ENCODE results near the gene BAZ2B.

Gene BAZ2B, protein sequence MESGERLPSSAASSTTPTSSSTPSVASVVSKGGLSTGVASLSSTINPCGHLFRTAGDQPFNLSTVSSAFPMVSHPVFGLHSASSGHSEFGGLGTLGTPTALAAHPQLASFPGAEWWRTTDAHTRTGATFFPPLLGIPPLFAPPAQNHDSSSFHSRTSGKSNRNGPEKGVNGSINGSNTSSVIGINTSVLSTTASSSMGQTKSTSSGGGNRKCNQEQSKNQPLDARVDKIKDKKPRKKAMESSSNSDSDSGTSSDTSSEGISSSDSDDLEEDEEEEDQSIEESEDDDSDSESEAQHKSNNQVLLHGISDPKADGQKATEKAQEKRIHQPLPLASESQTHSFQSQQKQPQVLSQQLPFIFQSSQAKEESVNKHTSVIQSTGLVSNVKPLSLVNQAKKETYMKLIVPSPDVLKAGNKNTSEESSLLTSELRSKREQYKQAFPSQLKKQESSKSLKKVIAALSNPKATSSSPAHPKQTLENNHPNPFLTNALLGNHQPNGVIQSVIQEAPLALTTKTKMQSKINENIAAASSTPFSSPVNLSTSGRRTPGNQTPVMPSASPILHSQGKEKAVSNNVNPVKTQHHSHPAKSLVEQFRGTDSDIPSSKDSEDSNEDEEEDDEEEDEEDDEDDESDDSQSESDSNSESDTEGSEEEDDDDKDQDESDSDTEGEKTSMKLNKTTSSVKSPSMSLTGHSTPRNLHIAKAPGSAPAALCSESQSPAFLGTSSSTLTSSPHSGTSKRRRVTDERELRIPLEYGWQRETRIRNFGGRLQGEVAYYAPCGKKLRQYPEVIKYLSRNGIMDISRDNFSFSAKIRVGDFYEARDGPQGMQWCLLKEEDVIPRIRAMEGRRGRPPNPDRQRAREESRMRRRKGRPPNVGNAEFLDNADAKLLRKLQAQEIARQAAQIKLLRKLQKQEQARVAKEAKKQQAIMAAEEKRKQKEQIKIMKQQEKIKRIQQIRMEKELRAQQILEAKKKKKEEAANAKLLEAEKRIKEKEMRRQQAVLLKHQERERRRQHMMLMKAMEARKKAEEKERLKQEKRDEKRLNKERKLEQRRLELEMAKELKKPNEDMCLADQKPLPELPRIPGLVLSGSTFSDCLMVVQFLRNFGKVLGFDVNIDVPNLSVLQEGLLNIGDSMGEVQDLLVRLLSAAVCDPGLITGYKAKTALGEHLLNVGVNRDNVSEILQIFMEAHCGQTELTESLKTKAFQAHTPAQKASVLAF (N-terminal part only)

GRCh38 chr2:159616286-159616701 is at the start of gene BAZ2B:
Gene BAZ2B (minus strand): TSS chr2:159616548. CDS start chr2:159478719, 137,829 bp downstream.
- Histone ChIP-seq H4K20me1 (ENCODE audit: insufficient read depth, low read length) (no peaks in the 10 kb centered on the region), H3K9me2 (ENCODE audit: low read depth, low read length) (no peaks in the 10 kb centered on the region), H3K79me2 (ENCODE audit: insufficient read depth, low read length) (no peaks in the 10 kb centered on the region), H3K9me3 (ENCODE audit: low read length) (no peaks in the 10 kb centered on the region), H3K4me2 (ENCODE audit: low read length) (peak within 1 kb of the TSS; percentile 82), H3F3A (ENCODE audit: insufficient read depth, low read length) (no peaks in the 10 kb centered on the region), H3K27me3 (ENCODE audit: insufficient read depth, low read length) (no peaks in the 10 kb centered on the region), H3K27ac (ENCODE audit: low read depth, low read length, poor library complexity, severe bottlenecking) (no peak within 1 kb of the TSS), H3K4me1 (ENCODE audit: insufficient read depth, low read length, severe bottlenecking) (peaks cover 12% of the 10 kb centered on the region), H3K9ac (ENCODE audit: low read length) (peak within 1 kb of the TSS; percentile 54; the same call in 1 of the 2 replicates), H3K36me3 (ENCODE audit: insufficient read depth, low read length) (no peaks in the 10 kb centered on the region), H2AFZ (ENCODE audit: low read length) (no peak within 1 kb of the TSS), H3K4me3 (ENCODE audit: low read depth, low read length, poor library complexity, severe bottlenecking) (peak within 1 kb of the TSS; percentile 66)
- TF ChIP-seq CTCF (IDR thresholded peaks at IDR 0.05; ENCODE audit: low read length) (no peak), EZH2 (IDR thresholded peaks at IDR 0.05; ENCODE audit: borderline replicate concordance, low read length) (no peak)

- no peak overlapping the region for H3K27ac ChIP-seq (ENCODE audit: low read depth, low read length, poor library complexity, severe bottlenecking)
- H3K36me3 ChIP-seq (ENCODE audit: insufficient read depth, low read length) = no peaks in the 10 kb centered on the region
Measured at GRCh38 chr2:159661286-159661685, 44.9 kb upstream of the BAZ2B start.

More at GRCh38 chr2:159661286-159661685, 44.9 kb upstream of the BAZ2B start:
- Histone ChIP-seq H3K9me2 (ENCODE audit: low read depth, low read length) (no peaks in the 10 kb centered on the region), H2AFZ (ENCODE audit: low read length) (no peak overlapping the region), H3K4me3 (ENCODE audit: low read depth, low read length, poor library complexity, severe bottlenecking) (no peak overlapping the region), H3K79me2 (ENCODE audit: insufficient read depth, low read length) (no peaks in the 10 kb centered on the region), H3K4me2 (ENCODE audit: low read length) (no peak overlapping the region), H3K9ac (ENCODE audit: low read length) (no peak overlapping the region), H3K27me3 (ENCODE audit: insufficient read depth, low read length) (no peaks in the 10 kb centered on the region), H3K9me3 (ENCODE audit: low read length) (no peaks in the 10 kb centered on the region), H3F3A (ENCODE audit: insufficient read depth, low read length) (no peaks in the 10 kb centered on the region), H4K20me1 (ENCODE audit: insufficient read depth, low read length) (no peaks in the 10 kb centered on the region), H3K4me1 (ENCODE audit: insufficient read depth, low read length, severe bottlenecking) (no peaks in the 10 kb centered on the region)
- TF ChIP-seq EZH2 (IDR thresholded peaks at IDR 0.05; ENCODE audit: borderline replicate concordance, low read length) = no peak
- TF ChIP-seq CTCF (IDR thresholded peaks at IDR 0.05; ENCODE audit: low read length) = no peak
